ENCODE measurements around the gene FAM81A.

GRCh38 chr15:59405079-59405478 is 32.9 kb upstream of the FAM81A start:
- TF ChIP-seq CTCF (IDR thresholded peaks at IDR 0.05), result no peak
- no peak for TF ChIP-seq POLR2A (IDR thresholded peaks at IDR 0.05)
